ENCODE data around the gene ZNF827. TPM values are rescaled to one million over a fixed set of nuclear protein-coding genes. Genes with fewer than 3 reads are reported as not detected.

The ZNF827 gene
- total RNA-seq, 1 experiment from 2014 or later: 29.4 TPM

GRCh38 chr4:145898926-145899531, 39.6 kb downstream of the ZNF827 start:
- H3K27ac ChIP-seq (ENCODE audit: insufficient read length, low read depth, low read length): no peak overlapping the region
- H3K4me2 ChIP-seq (ENCODE audit: insufficient read depth, insufficient read length, low read length): peak overlapping the region; percentile 10
- no peak overlapping the region for H4K91ac ChIP-seq (ENCODE audit: insufficient read length, low read depth, low read length)
- no peak overlapping the region for H3K4ac ChIP-seq (ENCODE audit: low read depth, low read length)
- no peaks in the 10 kb centered on the region for H3K9me3 ChIP-seq (ENCODE audit: control insufficient read depth, low read depth, low read length)
- Mint-ChIP-seq H3K4me1 (peaks cover 55 to 57% of the 10 kb centered on the region in 2 experiments), H3K36me3 (ENCODE audit: insufficient read depth in 1 of 3, low read depth in 3 of 3) (peaks cover 27 to 32% (median 30%) of the 10 kb centered on the region in 3 experiments), H3K9me3 (no peaks in the 10 kb centered on the region), H3K27ac (peak overlapping the region; percentile 57 to 97 (median 73); a peak in 5 of 7 replicates), H3K4me3 (peak overlapping the region in 1 of 2 experiments; percentile 43; a peak in 2 of 5 replicates), H3K27me3 (ENCODE audit: low read depth) (no peaks in the 10 kb centered on the region)
- no peaks in the 10 kb centered on the region for H4K20me1 ChIP-seq (ENCODE audit: control insufficient read depth, insufficient read depth, insufficient read length)
- H3K4me1 ChIP-seq (ENCODE audit: insufficient read depth, low read length): peaks cover 13% of the 10 kb centered on the region; the same call in 1 of the 2 replicates
- no peak overlapping the region for H3T11ph ChIP-seq (ENCODE audit: low read length)
- H2BK120ac ChIP-seq (ENCODE audit: low read depth, low read length, poor library complexity, severe bottlenecking): no peak overlapping the region
- H3K14ac ChIP-seq (ENCODE audit: insufficient read depth, low read length): no peak overlapping the region
- no peaks in the 10 kb centered on the region for H3K27me3 ChIP-seq (ENCODE audit: insufficient read depth, low read length)
- no peak overlapping the region for H3K23ac ChIP-seq (ENCODE audit: insufficient read length, low read depth, low read length)
- peaks cover 11% of the 10 kb centered on the region; the same call in 1 of the 2 replicates for H3K79me2 ChIP-seq (ENCODE audit: insufficient read depth, low read length)
- H2BK15ac ChIP-seq (ENCODE audit: low read depth, low read length): no peak overlapping the region
- no peaks in the 10 kb centered on the region for H3K23me2 ChIP-seq (ENCODE audit: insufficient read length, low read depth, low read length, poor library complexity, severe bottlenecking)
- no peak overlapping the region for H2AFZ ChIP-seq (ENCODE audit: low read length)
- no peak overlapping the region for H2BK20ac ChIP-seq (ENCODE audit: low read depth, low read length, poor library complexity, severe bottlenecking)
- no peak for DNase-seq
- no peaks in the 10 kb centered on the region for H3K79me1 ChIP-seq (ENCODE audit: insufficient read depth, low read depth, low read length, poor library complexity, severe bottlenecking)
- no CpG with 5 or more reads among the region's 5 CpGs for WGBS (ENCODE audit: extremely low coverage, insufficient read length, low lambda C conversion rate)
- no peak overlapping the region for H2BK5ac ChIP-seq (ENCODE audit: insufficient read length, low read length)
- H2BK12ac ChIP-seq (ENCODE audit: insufficient read length, low read depth, low read length): no peak overlapping the region
- H3K56ac ChIP-seq (ENCODE audit: insufficient read length, low read depth, low read length): no peak overlapping the region
- H2AK5ac ChIP-seq (ENCODE audit: insufficient read length, low read length): no peak overlapping the region
- H4K5ac ChIP-seq (ENCODE audit: insufficient read length, low read depth, low read length): no peak overlapping the region
- no peak overlapping the region for H3K9ac ChIP-seq (ENCODE audit: extremely low read depth, insufficient read length, low read length)
- H3K18ac ChIP-seq (ENCODE audit: insufficient read length, low read depth, low read length): no peak overlapping the region
- no peak overlapping the region for H4K8ac ChIP-seq (replicated peaks; ENCODE audit: insufficient read length, low read depth, low read length)
- TF ChIP-seq CTCF (conservative IDR thresholded peaks at IDR 0.05): no peak

All from H9 (cell line).